ENCODE results near the gene ACIN1. TPM values are rescaled to one million over a fixed set of nuclear protein-coding genes. Genes with fewer than 3 reads are reported as not detected.

The ACIN1 gene
- total RNA-seq, 1 experiment from 2014 or later: 333 TPM

DNA sequence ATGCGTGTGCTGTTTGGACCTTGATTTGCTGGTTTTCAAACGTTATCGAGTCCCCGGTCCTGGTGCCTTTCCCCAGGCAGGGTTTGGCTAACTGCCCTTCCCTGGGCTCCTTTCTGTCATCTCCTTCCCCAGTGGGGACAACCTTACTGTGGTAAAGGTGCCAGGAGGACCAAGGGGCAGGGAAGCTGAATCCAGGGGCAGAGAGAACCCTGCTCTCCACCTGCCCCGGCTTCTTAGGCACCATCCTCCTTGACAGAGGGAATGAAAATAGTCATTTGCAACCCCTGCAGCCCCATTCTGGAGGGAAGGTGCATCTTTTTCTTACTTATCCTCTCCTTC, 19.2 kb upstream of the ACIN1 start:
- Histone ChIP-seq H4K8ac (replicated peaks; ENCODE audit: insufficient read length, low read depth, low read length) (no peak overlapping the region), H3K79me2 (ENCODE audit: insufficient read depth, low read length) (no peaks in the 10 kb centered on the region), H3K9ac (ENCODE audit: extremely low read depth, insufficient read length, low read length) (no peak overlapping the region), H4K5ac (ENCODE audit: insufficient read length, low read depth, low read length) (no peak overlapping the region), H4K91ac (ENCODE audit: insufficient read length, low read depth, low read length) (no peak overlapping the region), H4K20me1 (ENCODE audit: control insufficient read depth, insufficient read depth, insufficient read length) (no peaks in the 10 kb centered on the region), H3K79me1 (ENCODE audit: insufficient read depth, low read depth, low read length, poor library complexity, severe bottlenecking) (no peaks in the 10 kb centered on the region), H3K23ac (ENCODE audit: insufficient read length, low read depth, low read length) (no peak overlapping the region), H3K14ac (ENCODE audit: insufficient read depth, low read length) (no peak overlapping the region), H3K4me2 (ENCODE audit: insufficient read depth, insufficient read length, low read length) (no peak overlapping the region), H2AK5ac (ENCODE audit: insufficient read length, low read length) (no peak overlapping the region), H3K9me3 (ENCODE audit: control insufficient read depth, low read depth, low read length) (no peaks in the 10 kb centered on the region), H2BK12ac (ENCODE audit: insufficient read length, low read depth, low read length) (no peak overlapping the region), H3T11ph (ENCODE audit: low read length) (no peak overlapping the region), H3K4ac (ENCODE audit: low read depth, low read length) (no peak overlapping the region), H2AFZ (ENCODE audit: low read length) (no peak overlapping the region), H3K56ac (ENCODE audit: insufficient read length, low read depth, low read length) (no peak overlapping the region), H3K27me3 (ENCODE audit: insufficient read depth, low read length) (no peaks in the 10 kb centered on the region), H2BK20ac (ENCODE audit: low read depth, low read length, poor library complexity, severe bottlenecking) (no peak overlapping the region), H3K27ac (ENCODE audit: insufficient read length, low read depth, low read length) (no peak overlapping the region), H3K4me1 (ENCODE audit: insufficient read depth, low read length) (peaks cover 2% of the 10 kb centered on the region; the same call in 1 of the 2 replicates), H3K18ac (ENCODE audit: insufficient read length, low read depth, low read length) (no peak overlapping the region), H2BK5ac (ENCODE audit: insufficient read length, low read length) (no peak overlapping the region), H3K23me2 (ENCODE audit: insufficient read length, low read depth, low read length, poor library complexity, severe bottlenecking) (no peaks in the 10 kb centered on the region), H2BK120ac (ENCODE audit: low read depth, low read length, poor library complexity, severe bottlenecking) (no peak overlapping the region), H2BK15ac (ENCODE audit: low read depth, low read length) (no peak overlapping the region)
- DNase-seq: no peak
- Mint-ChIP-seq H3K9me3 (peaks cover 2 to 3% of the 10 kb centered on the region in 2 experiments; a peak in 4 of 5 replicates), H3K4me3 (no peak overlapping the region), H3K27me3 (ENCODE audit: low read depth) (peaks cover 28% of the 10 kb centered on the region), H3K36me3 (ENCODE audit: insufficient read depth in 1 of 3, low read depth in 3 of 3) (peaks cover 0 to under 1% (median 0%) of the 10 kb centered on the region in 3 experiments; a peak in 1 of 7 replicates), H3K4me1 (peaks cover 22 to 27% of the 10 kb centered on the region in 2 experiments), H3K27ac (no peak overlapping the region)
- TF ChIP-seq, protein P1, sequence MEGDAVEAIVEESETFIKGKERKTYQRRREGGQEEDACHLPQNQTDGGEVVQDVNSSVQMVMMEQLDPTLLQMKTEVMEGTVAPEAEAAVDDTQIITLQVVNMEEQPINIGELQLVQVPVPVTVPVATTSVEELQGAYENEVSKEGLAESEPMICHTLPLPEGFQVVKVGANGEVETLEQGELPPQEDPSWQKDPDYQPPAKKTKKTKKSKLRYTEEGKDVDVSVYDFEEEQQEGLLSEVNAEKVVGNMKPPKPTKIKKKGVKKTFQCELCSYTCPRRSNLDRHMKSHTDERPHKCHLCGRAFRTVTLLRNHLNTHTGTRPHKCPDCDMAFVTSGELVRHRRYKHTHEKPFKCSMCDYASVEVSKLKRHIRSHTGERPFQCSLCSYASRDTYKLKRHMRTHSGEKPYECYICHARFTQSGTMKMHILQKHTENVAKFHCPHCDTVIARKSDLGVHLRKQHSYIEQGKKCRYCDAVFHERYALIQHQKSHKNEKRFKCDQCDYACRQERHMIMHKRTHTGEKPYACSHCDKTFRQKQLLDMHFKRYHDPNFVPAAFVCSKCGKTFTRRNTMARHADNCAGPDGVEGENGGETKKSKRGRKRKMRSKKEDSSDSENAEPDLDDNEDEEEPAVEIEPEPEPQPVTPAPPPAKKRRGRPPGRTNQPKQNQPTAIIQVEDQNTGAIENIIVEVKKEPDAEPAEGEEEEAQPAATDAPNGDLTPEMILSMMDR (conservative IDR thresholded peaks at IDR 0.05): no peak
- no CpG with 5 or more reads among the region's 5 CpGs for WGBS (ENCODE audit: extremely low coverage, insufficient read length, low lambda C conversion rate)
